Adrenal gland (tissue), 5 donors: ENCODE data around the gene E2F7.

ENCODE experiments used
- CTCF ChIP-seq, 6 experiments: fragments of 450-650 bp in 4 of 6; fragments of 200-600 bp in 2 of 6; sonication (generic) in 1 of 6; IDR thresholded peaks; 1 replicate in 5 of 6; 2 replicates in 1 of 6; pipeline versions ENCODE4 v1.5.1 to v1.8.0; 2016 to 2021; ENCODE audit warnings: antibody characterized with exemption in 6 of 6, mild to moderate bottlenecking in 2 of 6, moderate library complexity in 1 of 6
- POLR2A ChIP-seq, 2 donors: fragments of 450-650 bp; IDR thresholded peaks; one replicate each; pipeline ENCODE4 v1.6.1; 2017; ENCODE audit warnings: antibody characterized with exemption in 2 of 2, mild to moderate bottlenecking in 2 of 2, moderate library complexity in 1 of 2
- donor health status: DM: no; HTN: no; CAD: no.

- TF ChIP-seq POLR2A (IDR thresholded peaks at IDR 0.05) (no peak), CTCF (IDR thresholded peaks at IDR 0.05) (no peak)
Measured at GRCh38 chr12:77078231-77078630, 12.9 kb upstream of the E2F7 start.
